ENCODE measurements around the gene CCDC91. TPM values are rescaled to one million over a fixed set of nuclear protein-coding genes. Genes with fewer than 3 reads are reported as not detected.

The CCDC91 gene
- total and polyA plus RNA-seq, 2 donors (not counting 1 experiment from before 2014, with no cell fraction given) = 23.9 to 47.6 TPM

GRCh38 chr12:28223025-28223554 is 32.8 kb downstream of the CCDC91 start:
- no peak overlapping the region for H3K9ac ChIP-seq (ENCODE audit: insufficient read depth, low read length)
- no peaks in the 10 kb centered on the region for H4K20me1 ChIP-seq (ENCODE audit: control insufficient read depth, extremely low read depth, insufficient read depth, low read length)
- no peaks in the 10 kb centered on the region for H3K9me3 ChIP-seq (ENCODE audit: control insufficient read depth, insufficient read depth, low read depth, low read length)
- H3K36me3 ChIP-seq (ENCODE audit: control insufficient read depth, insufficient read depth, low read length) = no peaks in the 10 kb centered on the region
- DNase-seq (ENCODE audit: low read depth in 2 of 2) = no peak
- no peaks in the 10 kb centered on the region for H3K79me2 ChIP-seq (ENCODE audit: control insufficient read depth, insufficient read depth, low read length)
- TF ChIP-seq EZH2 (IDR thresholded peaks at IDR 0.05; ENCODE audit: low read length, missing control alignments) = no peak
- no peak overlapping the region for H3K4me2 ChIP-seq (ENCODE audit: extremely low read depth, insufficient read depth, low read length)
- H3K27ac ChIP-seq (ENCODE audit: insufficient read depth, low read length) = no peak overlapping the region
- H2AFZ ChIP-seq (ENCODE audit: low read length) = no peak overlapping the region
- no peaks in the 10 kb centered on the region for H3K4me1 ChIP-seq (ENCODE audit: control insufficient read depth, extremely low read depth, insufficient read depth, low read length)
- no peaks in the 10 kb centered on the region for H3K27me3 ChIP-seq (ENCODE audit: control insufficient read depth, insufficient read depth, low read length)
- no peak overlapping the region for H3K4me3 ChIP-seq (replicated peaks in 1 of 4; ENCODE audit: control extremely low read depth in 1 of 4, insufficient read depth in 1 of 4, low read depth in 3 of 4, low read length in 4 of 4)

DNA sequence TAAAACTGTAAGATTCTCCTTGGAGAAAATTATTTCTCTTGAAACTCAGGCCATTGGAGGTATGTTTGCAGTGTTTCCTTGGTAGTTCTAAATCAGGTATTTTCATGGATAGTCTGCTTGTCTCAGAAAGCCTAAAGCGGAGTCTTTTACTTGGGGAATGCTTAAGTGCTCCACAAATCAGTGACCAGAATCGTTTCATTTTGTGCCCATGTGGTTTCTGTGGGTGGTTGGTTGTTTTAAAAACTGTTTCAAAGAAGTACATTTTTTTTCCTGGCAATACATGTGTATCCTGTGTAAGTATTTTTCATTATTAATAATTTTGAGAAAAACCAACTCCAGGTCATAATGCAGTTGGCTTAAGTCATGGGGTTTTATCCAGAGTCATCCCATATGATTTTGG is 33.6 kb downstream of the CCDC91 start:
- Histone ChIP-seq H3K27ac (ENCODE audit: insufficient read depth, low read length) (no peak overlapping the region), H2AFZ (ENCODE audit: low read length) (no peak overlapping the region), H3K27me3 (ENCODE audit: control insufficient read depth, insufficient read depth, low read length) (no peaks in the 10 kb centered on the region), H3K9ac (ENCODE audit: insufficient read depth, low read length) (no peak overlapping the region), H3K4me2 (ENCODE audit: extremely low read depth, insufficient read depth, low read length) (no peak overlapping the region), H3K9me3 (ENCODE audit: control insufficient read depth, insufficient read depth, low read depth, low read length) (no peaks in the 10 kb centered on the region), H3K4me3 (replicated peaks in 1 of 4; ENCODE audit: control extremely low read depth in 1 of 4, insufficient read depth in 1 of 4, low read depth in 3 of 4, low read length in 4 of 4) (no peak overlapping the region), H3K4me1 (ENCODE audit: control insufficient read depth, extremely low read depth, insufficient read depth, low read length) (no peaks in the 10 kb centered on the region), H3K36me3 (ENCODE audit: control insufficient read depth, insufficient read depth, low read length) (no peaks in the 10 kb centered on the region), H3K79me2 (ENCODE audit: control insufficient read depth, insufficient read depth, low read length) (no peaks in the 10 kb centered on the region), H4K20me1 (ENCODE audit: control insufficient read depth, extremely low read depth, insufficient read depth, low read length) (no peaks in the 10 kb centered on the region)
- no peak for DNase-seq (ENCODE audit: low read depth in 2 of 2)
- TF ChIP-seq EZH2 (IDR thresholded peaks at IDR 0.05; ENCODE audit: low read length, missing control alignments) (no peak), CTCF (conservative IDR thresholded peaks at IDR 0.05 in 1 of 2, IDR thresholded peaks at IDR 0.05 in 1 of 2; ENCODE audit: low read depth in 1 of 2, low read length in 2 of 2) (no peak)

- no peak for DNase-seq (ENCODE audit: low read depth in 2 of 2)
- TF ChIP-seq CTCF (conservative IDR thresholded peaks at IDR 0.05 in 1 of 2, IDR thresholded peaks at IDR 0.05 in 1 of 2; ENCODE audit: low read depth in 1 of 2, low read length in 2 of 2) (no peak), EZH2 (IDR thresholded peaks at IDR 0.05; ENCODE audit: low read length, missing control alignments) (no peak)
- Histone ChIP-seq H3K27ac (ENCODE audit: insufficient read depth, low read length) (no peak overlapping the region), H3K9ac (ENCODE audit: insufficient read depth, low read length) (no peak overlapping the region), H3K27me3 (ENCODE audit: control insufficient read depth, insufficient read depth, low read length) (no peaks in the 10 kb centered on the region), H2AFZ (ENCODE audit: low read length) (no peak overlapping the region), H4K20me1 (ENCODE audit: control insufficient read depth, extremely low read depth, insufficient read depth, low read length) (no peaks in the 10 kb centered on the region), H3K4me1 (ENCODE audit: control insufficient read depth, extremely low read depth, insufficient read depth, low read length) (no peaks in the 10 kb centered on the region), H3K4me3 (replicated peaks in 1 of 4; ENCODE audit: control extremely low read depth in 1 of 4, insufficient read depth in 1 of 4, low read depth in 3 of 4, low read length in 4 of 4) (no peak overlapping the region), H3K79me2 (ENCODE audit: control insufficient read depth, insufficient read depth, low read length) (no peaks in the 10 kb centered on the region), H3K36me3 (ENCODE audit: control insufficient read depth, insufficient read depth, low read length) (no peaks in the 10 kb centered on the region), H3K9me3 (ENCODE audit: control insufficient read depth, insufficient read depth, low read depth, low read length) (no peaks in the 10 kb centered on the region), H3K4me2 (ENCODE audit: extremely low read depth, insufficient read depth, low read length) (no peak overlapping the region)
Observed at GRCh38 chr12:28226705-28227104, 36.4 kb downstream of the CCDC91 start.

Measured in fibroblast of lung (primary cell).